Fibroblast of lung (primary cell): Measurements from ENCODE around the gene RBFOX1.

Source experiments
- CTCF ChIP-seq, 2 donors: IDR thresholded peaks in 1 of 2; conservative IDR thresholded peaks in 1 of 2; 1 replicate in 1 of 2; 2 replicates in 1 of 2; pipeline ENCODE4 v1.5.1; 2011 to 2012; ENCODE audit warnings: low read length in 2 of 2, control low read depth in 1 of 2, inconsistent platforms in 1 of 2, low read depth in 1 of 2, mild to moderate bottlenecking in 1 of 2
- EZH2 ChIP-seq: IDR thresholded peaks from 2 replicates; pipeline ENCODE4 v1.5.1; 2012; ENCODE audit warnings: low read length, control low read depth, mild to moderate bottlenecking; ENCODE audit errors: missing control alignments

GRCh38 chr16:7377231-7377630 is 44.6 kb downstream of the RBFOX1 start:
- TF ChIP-seq CTCF (conservative IDR thresholded peaks at IDR 0.05 in 1 of 2, IDR thresholded peaks at IDR 0.05 in 1 of 2; ENCODE audit: low read depth in 1 of 2, low read length in 2 of 2) (no peak), EZH2 (no peak)
